HG02623 (cell line): ENCODE data around the gene HOXB9.

Experiments
- ATAC-seq: cut with Tn5 transposase; IDR thresholded peaks from one replicate; pipeline ENCODE4 v1.9.1; 2021; ENCODE audit warnings: moderate library complexity; ENCODE audit not compliant: unreplicated experiment

The HOXB9 gene

DNA sequence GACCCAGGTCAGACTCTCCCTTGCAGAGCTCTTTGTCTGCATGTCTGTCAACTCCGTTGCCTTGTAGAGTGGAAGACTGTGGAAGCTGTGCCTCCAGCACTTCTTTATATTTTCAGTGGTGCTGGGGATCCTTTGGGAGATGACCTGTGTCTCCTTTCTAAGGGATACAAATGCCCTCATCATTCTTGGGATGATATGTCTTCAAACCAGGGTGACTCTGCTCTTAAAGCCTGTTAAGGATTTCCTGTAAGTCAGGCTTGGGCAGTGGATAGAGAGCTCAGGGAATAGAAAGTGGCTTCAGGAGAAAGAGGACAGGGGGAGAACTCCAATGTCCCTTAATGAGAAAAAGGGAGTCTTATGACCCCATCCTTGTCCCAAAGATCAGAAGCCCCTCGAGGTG is 37.6 kb downstream of the HOXB9 start:
- ATAC-seq = no peak

DNA sequence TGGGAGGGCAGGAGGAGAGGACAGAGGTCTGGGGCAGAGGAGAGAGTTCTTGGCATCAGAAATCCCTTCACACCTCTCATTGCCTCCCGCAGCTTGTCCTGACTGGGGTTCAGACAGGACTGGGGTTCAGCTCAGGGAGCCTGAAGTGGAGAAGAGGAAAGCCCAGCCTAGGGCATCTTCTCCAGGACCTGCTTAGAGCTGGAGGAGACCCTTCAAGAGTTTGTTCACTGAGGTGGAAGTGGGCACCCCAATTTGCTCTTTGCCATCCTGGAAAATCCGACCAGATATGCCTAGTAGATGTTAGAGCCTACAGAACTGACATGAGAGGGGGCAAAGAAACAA is 38.1 kb downstream of the HOXB9 start:
- no peak for ATAC-seq

DNA sequence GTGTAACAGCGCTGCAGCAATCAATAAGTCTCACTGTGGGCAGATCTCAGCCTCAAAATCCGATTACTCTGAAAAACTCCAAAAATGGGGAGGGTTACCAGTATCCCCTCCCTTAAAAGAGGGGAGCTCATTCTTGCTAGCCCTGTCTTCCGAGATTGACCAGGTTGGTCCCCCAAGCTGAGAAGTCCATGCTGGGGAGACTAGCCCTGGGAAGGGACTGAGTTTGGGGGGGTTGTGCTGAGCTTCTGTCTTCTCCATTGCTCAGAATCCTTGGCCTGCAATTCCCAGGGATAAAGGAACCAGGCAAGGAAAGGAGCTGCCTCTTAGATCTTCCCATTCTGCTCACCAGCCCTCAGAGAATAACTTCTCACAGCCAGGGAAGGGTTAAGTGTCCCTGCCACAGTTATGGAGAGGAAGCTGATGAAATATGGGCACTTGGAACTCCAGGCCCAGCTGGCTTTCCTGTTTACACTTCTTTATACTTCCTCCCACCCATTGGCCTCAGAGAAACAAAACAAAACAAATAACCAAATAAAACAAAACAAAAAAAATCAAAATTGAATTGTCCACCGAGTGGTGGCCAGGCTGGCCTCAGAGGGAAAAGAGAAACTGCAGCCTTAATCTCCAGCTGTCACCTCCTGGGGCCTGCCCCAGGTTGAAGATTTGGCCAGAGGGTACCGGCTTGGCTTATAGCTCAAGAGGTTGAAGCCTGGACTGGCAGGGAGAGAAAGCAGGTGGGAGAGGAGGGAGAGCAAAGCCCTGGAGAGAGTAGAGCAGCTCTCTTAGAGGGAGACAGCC is 38.7 kb downstream of the HOXB9 start:
- ATAC-seq = no peak

DNA sequence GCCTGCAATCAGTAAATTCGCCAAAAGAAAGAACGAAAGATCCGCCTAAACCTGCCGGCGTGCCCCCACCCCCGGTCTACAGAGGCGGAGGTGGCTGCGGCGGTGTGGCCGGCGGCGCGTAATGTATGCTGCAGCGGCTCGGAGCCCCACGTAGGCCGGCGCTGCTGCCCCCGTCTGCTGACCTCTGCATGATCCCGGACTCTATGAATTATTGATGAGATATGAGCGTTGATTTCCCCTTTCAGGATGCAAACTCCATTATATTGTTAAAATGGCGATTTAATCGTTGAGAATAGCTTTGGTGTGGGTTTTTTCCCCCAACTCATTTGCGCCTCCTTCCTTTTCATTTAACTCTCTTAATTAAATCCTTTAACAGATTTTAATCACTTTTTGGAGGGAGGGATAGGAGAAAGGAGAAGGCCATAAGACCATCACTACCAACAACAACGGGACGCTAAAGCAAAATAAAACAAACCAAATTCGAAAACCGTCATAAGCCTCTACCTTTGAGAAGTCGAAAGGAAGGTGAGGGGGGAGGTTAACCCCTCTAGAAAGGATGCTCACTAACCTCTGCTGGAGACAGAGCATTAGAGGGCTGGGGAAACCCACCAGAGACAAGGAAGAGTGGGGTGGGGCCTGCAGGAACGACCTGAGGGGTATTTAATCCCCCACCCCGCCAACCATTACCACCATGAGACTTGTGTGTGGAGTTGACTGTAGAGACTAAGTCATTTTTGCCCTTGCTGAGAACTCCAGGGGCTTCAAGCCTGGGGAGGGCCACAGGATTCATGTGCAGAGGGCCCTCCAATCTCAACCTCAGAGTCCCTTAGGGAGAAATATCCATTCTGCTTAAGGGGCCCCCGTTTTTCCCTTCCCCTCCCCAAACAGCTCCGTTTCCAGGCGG is 39.6 kb downstream of the HOXB9 start:
- ATAC-seq = no peak

DNA sequence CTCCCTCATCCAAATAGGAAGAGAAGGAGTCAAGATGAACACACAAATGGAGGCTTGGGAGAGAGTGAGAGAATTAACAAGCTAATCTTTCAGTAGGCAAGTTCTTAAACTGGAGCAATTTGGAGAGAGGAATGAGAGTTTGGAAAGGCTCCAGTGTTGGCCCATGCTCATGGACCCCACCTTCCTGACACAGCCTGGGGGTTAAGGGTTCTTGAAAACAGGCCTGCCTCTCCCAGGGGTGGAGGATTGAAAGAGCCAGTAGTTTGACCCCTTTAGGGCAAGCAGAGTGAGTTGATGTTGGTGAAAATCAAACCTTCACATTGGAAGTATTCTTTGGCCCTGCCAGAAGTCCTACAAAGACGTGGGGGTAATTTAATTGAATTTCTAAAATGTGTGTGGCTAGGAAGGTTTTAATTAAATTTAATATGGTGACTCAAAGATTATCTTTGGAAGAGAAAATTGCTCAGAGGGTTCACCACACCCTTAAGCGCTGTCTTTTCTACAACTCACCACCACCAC is 41.9 kb downstream of the HOXB9 start:
- no peak for ATAC-seq

DNA sequence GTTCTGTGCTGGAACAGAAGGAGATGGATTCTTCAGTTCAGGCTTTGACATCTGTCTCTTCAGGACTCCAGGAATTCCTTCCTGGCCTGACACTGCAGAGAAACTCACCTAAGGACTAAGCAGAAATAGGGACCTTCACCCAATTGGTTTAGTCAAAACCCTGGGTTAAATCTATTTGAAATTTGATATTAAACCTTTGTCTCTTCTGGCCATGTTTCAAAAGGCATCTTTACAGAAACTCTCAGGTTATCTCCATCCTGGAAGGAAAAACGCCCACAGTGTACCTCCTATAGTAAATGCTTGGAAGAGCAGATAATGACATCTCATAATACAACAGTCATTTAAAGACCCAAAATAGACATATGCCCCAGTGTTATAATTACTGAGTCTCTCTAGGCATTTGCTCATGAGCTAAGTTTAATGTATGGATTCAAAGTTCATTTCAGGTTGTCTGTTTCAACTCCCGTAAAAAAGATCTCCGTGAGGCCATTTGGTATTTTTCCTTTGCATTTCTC is 42.4 kb downstream of the HOXB9 start:
- no peak for ATAC-seq

DNA sequence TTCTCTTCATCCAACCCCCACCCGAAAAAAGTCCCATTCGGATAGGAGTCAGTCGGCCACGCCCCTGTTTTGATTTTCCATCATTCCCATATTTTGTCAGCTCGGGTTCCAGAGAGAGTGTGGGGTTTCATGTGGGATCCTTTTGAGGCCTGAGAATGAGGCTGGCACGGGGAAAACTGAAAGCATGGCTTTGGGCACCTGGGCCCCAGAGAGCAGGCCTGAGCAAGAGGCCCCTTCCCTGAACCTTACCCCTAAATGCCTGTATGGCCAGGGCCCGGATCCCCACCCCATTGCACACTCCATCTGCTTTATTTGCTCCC is 43.4 kb downstream of the HOXB9 start:
- ATAC-seq = no peak

DNA sequence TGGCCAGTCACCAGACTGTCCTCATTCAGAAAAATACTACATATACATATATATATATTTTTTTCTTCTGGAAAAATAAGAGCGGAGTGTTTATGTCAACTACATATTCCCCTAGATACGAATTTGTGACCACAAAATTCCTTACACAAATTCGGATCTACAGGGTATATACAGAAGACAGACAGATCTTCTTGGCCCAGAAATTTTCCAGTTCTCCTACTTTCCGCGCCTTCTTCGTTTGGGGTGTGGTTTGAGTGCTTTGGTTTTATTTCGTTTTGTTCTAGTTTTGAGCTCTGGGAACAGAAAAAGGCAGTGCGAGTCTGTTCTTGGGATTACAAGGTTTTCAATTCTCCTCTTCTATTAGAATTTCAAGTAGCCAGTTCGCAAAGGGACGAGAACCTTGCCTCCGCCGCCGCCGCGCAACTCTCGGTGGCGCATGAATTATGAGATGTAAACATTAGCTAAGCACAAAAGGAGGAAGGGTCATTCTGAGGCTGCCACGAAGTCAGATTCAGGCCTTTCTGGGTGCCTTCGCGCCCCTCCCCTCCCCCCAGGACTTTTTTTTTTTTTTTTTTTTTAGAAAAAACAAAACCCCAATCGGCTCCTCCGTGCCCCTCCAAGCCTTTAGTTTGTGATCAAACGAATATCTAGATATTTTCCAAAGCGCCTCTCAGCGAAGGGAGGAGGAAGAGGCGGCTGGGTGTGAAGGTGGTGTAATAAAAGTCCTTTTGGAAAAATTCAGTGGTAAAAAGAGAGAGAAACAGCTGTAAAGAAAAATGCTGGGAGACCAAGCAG is 46.2 kb downstream of the HOXB9 start:
- ATAC-seq = no peak

DNA sequence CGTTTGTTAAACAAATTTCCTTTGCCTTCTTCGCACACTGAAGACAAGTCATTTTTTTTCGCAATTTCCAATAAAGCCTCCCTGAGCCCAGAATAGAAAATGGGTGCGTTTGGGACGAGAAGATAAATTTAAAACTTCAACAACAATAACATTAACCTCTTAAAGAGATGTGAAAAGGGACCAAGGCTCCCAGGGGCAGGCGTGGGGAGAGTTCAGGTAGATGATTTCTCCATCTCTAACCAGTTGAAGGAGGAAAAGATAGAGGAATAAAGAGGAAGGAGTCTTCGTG is 46.7 kb downstream of the HOXB9 start:
- no peak for ATAC-seq

DNA sequence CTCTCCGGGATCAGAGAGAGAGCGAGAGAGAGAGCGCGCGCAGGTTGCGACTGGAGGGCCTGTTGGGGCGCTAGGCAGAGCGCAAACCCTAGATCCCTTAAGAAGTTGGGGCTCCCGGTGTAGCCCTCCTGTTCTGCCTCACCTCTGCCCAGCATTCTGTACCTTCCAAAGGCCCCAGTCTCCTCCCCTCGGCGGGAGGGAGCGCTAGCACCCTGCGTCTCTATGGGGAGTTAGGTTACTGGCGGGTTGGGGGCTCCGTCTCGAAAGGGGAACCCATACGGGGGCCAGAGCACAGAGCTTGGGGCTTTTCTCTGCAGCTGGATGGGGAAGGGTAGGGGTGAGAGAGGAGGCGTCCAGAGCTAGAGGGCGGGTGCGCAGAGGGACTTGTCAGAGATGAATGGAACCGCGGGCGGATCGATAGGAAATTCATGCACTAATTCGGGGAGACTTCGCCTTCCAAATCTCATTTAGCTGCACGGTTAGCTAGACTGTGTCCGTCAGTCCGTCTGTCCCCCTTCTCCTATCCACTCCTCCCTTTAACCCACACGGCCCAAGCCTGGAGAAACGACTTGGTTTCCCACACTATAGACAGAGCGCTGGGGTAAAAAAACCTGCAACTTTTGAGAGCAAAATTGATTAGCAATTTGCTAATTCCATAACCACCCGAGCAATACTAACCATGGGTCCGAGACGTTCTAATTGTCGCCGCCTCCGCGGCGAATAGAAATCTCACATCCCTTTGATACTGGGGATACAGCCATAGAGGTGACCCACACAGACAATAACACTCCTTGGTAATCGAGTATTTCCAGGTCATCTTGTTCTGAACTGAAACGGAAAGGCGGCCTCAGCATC is 47.3 kb downstream of the HOXB9 start:
- no peak for ATAC-seq

DNA sequence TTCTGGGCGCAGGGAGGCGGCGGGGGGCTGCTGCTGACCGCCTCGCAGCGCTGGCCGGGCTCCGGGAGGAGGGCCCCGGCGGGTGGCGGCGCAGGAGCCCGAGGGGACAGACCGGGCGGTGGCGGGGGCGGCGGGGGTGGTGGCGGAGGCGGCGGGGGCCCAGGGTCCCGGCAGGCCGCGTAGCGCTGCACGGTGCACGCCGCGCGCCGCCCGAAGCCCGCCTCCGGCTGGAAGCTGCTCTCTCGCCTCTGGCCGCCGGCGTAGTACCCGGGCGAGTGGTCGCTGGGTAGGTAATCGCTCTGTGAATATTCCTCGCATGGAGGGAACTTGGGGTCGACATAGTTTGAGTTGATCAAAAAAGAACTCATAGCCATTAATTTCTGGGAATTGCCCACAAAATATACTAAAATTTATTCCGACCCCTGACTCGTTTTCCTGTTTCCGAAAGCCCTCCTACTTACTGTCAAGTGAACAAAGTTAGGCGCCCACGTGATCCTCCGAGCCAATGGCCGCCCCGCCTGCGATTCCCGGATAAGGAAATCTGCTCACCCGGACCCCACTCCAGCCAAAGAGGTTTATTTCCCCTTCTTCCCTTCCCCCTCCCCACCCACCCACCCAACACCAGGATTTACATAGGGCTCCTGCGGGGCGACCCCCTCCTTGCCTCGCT is 48.1 kb downstream of the HOXB9 start, which contains the start of gene HOXB4:
TSS of gene HOXB4 (minus strand) at position 405 of the 670 bp plus-strand sequence. CDS start at position 374, 31 bp downstream.
- ATAC-seq = no peak

DNA sequence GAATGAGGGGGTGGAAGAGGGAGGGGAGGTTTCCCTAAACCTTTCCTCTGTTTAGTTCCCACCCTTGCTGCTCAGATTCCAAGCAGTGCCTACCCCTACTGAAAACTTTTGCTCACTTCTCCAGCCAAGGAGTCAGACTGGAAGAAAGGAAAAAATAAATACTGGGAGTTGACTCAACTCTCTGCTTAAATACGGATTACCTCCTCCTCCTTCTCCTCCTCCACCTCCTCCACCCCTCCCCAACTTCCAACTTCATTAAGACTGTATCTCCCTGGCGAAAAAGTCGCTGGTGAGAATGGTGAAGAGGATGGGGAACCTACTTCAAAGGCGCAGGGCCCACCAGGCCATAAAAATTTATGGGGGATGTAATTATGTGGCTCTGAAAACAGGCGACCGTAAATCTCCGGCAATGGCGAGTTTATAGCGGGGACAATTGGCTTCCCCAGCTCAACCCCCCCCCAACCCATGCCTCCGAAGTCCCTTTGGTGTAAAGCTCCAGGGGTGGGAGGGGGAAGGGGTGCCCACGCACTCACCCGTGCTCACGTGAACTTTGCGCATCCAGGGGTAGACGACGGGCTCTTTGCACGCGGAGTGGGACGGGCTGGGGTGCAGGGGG is 48.7 kb downstream of the HOXB9 start:
- no peak for ATAC-seq

DNA sequence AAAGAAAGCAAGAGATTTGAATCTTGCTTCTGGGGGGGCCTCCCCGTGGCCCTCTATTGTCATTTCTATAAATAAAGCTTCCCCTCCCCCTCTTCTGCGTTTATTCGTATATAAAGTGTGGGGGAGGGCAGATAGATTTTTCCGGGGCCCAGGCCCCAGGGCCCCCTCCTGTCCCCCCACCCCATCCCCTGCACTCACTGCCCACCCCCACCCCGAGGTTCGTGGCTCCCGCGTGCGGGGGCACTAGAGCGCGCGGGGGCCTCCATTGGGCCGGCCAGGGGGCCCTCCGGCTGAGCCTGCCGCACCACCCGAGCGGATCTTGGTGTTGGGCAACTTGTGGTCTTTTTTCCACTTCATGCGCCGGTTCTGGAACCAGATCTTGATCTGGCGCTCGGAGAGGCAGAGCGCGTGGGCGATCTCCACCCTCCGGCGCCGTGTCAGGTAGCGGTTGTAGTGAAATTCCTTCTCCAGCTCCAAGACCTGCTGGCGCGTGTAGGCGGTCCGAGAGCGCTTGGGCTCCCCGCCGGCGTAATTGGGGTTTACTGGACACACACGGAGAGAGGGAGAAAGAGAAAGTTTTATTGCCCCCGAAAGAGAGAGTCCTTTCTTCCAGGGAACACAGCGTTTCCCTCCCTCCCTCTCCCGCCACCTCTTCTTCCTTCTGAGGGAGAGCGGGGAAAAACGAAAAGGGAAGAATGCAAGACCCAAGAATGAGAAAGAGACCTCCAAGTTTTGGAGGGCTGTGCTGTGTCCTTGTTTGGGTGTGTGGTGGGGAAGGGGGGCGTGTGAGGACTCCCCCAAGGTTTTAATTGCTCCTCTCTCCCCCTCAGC is 49.5 kb downstream of the HOXB9 start:
- ATAC-seq = no peak

DNA sequence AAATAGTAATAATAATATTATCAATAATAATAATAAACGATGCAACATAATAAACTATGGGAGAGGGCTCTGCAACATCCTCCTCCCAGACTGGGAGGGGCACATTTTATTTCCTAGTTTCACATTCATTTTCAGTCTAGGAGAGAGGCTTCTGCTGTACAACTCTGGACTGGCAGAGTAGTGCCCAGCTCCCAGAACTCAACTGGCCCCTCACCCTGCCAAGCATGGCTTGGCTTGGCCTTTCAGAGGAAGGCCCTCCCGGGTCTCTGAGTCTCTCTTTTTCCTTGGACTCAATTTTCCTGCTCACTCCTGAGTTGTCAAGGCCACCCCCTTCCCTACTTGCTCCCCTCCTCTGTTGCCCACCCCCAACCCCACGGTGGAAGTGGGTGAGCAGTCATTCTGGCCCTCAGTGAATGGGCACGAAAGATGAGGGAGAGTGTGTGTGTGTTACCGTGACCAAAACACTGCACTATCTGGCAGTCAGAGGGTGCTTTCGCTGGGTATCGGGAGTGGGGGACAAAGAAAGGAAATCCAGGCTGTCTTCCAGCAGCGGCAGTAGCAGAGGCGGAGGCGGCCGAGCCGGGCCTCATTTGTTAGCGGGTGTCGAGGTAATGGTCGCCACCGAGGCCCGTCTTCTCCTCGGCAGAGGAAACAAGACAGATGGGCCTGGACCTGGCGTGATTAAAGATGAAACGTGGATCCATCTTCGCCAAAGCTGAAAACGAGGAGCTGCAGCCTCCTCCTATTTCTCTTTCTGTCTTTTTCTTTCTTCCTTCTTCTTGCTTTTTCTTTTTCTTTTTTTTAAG is 50.3 kb downstream of the HOXB9 start:
- no peak for ATAC-seq

DNA sequence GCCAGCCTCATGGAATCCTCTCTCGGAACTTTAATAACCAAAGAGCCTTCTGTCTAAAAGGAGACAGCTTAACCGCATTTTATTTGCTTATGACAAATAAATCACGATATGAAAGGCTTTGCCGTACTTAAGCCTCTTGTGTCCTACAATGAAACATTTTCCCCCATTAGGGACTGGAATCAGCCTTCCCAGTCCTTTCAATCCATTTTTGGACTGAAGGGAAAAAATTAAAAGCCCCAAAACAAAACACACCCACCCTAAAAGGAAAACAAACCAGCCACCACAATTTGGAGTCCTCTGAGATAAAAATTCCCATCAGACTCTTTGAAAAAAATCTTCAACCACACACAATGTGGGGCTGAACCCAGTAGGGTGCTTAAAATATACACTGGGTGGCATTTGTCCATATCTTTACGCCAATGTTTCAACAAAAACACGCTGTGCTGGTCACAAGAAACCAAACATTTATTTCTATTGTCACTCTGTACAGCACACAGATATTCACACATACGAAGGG is 51.0 kb downstream of the HOXB9 start:
- no peak for ATAC-seq

DNA sequence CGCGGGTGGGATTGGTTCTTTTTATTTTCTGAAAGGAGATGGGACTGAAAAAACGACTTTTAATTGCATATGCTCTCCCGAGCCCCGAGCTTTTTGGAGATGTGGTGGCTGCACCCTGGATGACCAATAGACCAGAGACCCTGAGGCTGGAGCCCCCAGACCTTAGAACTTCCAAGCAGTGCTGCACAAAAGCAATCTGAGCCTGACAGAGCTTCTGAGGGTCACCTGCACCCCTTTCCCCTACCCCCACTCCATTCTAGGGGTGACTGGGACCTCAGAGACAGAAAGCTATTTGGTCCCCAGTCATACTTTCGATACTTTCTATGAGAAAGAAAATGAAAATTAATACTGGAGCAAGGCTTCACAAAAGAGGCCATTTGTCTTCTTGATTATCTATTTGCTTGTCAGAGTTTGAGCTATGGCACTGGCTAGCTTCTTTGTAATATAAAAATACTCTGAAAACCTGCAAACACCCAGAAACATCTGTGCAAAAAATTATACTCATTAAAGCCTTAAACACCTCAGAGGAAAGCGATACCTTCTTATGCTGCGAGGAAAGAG is 51.6 kb downstream of the HOXB9 start:
- no peak for ATAC-seq

DNA sequence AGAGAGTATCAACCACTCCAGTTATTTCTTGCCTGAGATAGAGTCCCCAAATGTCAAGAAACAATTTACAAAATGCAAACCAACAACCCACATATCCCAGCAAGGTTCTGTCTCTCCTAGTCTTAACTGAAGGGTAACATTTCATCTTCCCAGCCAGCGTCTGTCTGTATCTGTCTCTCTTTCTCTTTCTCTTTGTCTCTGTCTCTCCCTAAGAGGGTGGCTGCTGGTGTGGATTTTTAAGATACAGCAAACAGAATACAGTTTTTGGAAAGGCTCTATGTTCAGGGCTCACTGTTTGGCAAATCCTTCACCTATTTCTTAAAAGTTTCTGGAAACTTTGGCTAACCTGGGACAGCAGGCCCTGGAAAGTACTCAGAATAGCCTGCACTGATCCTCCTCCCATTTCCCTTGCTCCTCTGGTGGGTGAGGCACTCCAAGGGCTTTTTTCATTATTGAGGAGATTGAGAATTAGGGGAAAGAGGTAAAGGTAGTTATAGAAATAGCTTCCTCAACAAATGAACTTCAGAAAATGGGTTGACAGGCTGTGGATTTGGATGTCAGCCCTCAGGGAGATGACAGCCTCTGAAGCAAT is 54.2 kb downstream of the HOXB9 start:
- no peak for ATAC-seq
